GM18519 (cell line): ENCODE results near the gene GARIN1A.
"Not testable (repeated sequence)": the region's sequence is repeated elsewhere in the genome, so short reads cannot be mapped to it uniquely, and the experiment has no call there.

Source experiments
- ATAC-seq: cut with Tn5 transposase; IDR thresholded peaks from one replicate; pipeline ENCODE4 v1.9.1; 2021; ENCODE audit warnings: mild to moderate bottlenecking, moderate library complexity; ENCODE audit not compliant: unreplicated experiment, low FRiP score

The GARIN1A gene

DNA sequence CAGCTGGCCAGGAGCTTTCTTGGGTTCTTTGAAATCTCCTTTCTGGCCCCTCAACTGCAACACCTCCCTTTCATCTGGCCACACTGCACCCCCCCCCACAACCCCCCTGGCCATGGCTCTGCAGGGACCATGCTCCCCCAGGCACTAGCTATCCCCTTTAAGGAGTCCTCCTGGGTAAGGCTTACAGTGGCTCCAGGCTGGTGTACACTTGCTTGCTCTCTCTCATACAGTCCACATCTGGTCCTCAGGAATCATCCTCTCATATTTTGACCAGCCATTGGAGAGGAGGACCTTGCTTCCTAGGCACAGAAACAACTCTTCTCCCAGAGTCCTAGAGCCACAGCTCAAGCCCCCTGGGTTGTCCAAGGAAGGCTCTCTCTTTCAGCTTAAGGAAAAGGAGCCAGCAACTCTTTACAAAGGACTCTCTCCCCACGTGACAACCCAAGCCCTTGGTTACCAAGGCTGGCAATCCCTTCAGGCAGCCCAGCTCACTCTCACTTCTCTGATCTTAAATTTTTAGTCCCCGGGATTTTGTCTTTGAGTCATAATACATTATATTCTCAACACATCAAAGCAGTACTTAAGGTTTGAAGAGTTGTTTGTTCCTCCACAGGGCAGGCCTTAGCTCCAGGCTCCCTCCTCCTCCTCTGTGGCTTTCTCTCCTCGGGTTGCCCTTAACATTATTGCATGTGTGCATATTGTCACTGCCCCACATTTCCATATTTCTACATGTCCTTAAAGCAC is 9.9 kb downstream of the GARIN1A start:
- ATAC-seq, result no peak

DNA sequence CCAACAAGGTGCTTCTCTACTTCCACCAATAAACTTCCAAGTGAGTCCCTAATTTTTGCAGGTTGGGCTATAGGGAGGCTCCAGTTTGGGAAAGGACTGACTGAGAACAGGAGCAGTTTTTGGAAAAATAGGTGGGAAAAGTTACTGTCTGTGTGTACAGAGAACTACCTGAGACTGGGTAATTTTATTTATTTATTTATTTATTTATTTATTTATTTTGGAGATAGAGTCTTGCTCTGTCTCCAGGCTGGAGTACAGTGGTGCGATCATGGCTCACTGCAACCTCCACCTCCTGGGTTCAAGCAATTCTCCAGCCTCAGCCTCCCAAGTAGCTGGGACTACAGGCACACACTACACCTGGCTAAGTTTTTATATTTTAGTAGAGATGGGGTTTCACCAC is 11.2 kb downstream of the GARIN1A start:
- not testable (repeated sequence) for ATAC-seq

DNA sequence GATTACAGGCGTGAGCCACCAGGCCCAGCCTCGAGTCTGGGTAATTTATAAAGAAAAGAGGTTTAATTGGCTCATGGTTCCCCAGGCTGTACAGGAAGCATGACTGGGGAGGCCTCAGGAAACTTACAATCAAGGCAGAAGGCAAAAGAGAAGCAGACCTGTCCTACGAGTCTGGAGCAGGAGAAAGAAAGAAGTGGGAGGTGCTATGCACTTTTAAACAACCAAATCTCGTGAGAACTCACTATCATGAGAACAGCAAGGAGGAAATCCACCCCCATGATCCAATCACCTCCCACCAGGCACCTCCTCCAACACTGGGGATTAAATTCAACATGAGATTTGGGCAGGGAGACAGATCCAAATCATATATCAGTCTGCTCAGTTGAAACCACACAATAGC is 11.6 kb downstream of the GARIN1A start:
- ATAC-seq, result not testable (repeated sequence)

DNA sequence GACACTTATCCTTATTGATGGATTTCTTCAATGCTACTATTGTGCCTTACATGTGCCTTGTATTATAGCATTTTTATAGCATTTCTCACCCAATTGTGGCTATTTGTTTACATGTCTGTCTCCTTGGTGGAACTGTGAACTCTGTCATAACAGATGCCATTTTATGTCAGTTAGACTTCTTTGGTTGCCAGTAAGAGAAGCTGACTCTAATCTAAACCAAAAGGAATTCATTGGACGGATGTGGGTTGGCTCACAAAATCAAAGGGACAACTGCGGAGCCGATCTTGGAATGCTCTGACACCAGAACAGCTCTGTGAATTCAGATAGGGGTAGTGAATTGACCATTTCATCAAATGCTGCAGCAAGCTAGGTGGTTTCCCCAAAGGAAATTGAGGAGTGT is 15.0 kb downstream of the GARIN1A start:
- ATAC-seq, result no peak

DNA sequence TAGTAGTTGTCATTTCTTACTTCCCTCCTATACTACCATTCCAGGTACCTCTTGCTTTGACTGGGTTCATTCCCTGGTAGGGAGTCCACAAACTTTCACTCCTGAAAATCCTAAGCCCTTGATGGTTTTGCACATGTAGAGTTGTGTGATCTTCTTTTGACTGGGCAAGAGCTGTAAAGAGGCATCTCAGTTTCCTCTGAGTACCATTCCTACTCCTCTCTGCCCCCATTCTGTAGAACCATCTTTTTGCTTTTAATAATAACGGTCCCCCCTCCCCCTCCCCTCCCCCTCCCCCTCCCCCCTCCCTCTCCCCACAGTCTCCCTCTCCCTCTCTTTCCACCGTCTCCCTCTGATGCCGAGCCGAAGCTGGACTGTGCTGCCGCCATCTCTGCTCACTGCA is 16.4 kb downstream of the GARIN1A start:
- ATAC-seq, result no peak

DNA sequence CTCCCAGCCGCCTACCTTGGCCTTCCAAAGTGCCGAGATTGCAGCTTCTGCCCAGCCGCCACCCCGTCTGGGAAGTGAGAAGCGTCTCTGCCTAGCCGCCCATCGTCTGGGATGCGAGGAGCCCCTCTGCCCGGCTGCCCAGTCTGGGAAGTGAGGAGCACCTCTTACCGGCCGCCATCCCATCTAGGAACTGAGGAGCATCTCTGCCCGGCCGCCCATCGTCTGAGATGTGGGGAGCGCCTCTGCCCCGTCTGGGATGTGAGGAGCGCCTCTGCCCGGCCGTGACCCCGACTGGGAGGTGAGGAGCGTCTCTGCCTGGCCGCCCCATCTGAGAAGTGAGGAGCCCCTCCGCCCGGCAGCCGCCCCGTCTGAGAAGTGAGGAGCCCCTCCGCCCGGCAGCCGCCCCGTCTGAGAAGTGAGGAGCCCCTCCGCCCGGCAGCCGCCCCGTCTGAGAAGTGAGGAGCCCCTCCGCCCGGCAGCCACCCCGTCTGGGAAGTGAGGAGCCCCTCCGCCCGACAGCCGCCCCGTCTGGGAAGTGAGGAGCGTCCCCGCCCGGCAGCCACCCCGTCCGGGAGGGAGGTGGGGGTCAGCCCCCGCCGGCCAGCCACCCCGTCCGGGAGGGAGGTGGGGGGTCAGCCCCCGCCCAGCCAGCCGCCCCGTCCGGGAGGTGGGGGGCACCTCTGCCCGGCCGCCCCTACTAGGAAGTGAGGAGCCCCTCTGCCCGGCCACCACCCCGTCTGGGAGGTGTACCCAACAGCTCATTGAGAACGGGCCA is 17.3 kb downstream of the GARIN1A start:
- ATAC-seq, result not testable (repeated sequence)

DNA sequence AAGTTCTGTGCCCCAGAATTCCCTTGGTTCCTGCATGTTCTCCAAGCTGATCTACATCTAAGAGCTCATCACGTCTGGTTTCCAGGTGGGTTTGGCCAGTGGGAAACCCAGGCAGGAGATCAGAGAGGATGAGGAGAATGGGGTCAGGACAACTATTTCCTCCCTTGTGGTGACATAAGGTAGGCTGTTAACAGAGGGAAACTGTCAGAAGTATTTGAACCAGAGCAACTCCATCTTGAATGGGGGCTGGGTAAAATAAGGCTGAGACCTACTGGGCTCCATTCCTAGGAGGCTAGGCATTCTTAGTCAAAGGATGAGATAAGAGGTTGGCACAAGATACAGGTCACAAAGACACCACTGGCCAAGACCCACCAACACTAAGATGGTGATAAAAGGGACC is 19.1 kb downstream of the GARIN1A start:
- no peak for ATAC-seq

DNA sequence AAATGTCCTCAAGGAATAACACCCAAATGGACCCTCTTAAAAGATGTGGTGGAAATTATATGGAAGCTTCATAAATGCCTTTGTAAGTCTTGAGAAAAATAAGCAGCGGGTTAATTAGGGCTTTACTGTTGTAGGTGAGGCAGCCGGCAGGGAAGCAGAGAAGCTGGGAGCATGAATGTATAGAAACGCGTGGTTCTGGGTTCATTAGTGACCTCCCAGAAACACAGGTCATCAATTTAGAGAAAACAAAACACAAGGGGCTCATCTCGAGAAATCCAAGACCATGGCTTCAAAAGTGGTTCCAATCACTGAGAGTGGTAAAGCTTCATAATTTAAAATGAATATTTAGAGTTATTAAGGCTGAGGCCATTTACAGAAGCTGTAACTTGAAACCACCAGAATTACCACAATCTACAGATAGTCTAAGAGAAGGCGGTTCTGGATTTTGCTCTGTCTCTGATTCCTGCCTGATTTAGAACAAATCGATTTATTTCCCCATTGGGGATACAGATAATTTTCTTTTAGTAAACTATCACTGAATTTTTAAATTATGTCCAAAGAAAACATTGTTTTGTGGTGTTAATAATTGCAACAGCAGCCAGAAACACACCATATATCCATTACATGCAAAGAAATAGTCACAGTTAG is 20.7 kb downstream of the GARIN1A start:
- no peak for ATAC-seq

DNA sequence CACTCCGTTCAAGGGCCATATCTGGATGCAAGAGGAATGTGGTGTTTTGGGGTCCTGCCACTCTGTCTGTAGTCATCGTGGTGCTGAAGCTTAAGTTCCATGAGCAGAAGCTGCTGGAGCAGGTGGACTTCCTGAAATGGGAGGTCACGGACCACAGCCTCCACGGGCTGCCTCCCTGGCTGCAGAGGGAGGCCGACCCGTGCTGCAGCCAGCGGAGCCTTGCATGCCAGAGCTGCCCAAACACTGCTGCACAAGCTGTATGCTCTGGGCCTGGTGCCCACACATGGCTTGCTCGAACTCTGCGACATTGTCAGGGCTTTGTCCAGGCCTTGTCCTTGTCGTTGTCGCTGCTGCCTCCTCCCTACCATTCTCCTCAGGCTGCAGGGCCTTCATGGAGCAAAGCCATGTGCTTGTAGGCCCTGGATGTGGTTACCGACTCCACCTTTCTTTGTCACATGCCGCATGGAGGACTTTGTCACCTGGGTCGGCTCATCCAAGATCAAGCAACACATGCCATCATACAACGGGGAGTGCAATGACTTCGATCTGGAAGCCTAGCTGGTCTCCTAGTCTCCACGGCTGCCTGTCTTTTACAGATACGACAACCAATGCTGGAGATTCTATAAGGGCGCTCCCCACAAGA is 21.4 kb downstream of the GARIN1A start:
- no peak for ATAC-seq

DNA sequence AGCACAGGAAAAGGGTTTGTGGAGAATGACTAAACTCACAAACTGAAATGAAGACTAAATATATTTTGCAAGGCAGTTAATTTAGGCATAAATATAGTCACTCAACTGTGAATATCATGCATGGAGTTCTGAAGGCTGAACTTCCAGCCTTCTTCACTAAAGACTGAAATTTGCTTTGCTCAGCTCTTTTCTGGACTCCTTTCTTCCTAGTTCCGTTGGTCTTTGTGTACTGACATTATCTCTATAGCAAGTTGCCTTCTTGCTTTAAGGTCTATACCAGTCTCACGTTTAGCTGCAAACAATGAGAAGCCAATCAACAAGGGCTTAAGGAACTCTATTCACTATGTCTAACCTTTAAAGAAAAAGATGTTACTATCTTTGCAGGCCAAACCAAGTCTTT is 22.6 kb downstream of the GARIN1A start:
- no peak for ATAC-seq

DNA sequence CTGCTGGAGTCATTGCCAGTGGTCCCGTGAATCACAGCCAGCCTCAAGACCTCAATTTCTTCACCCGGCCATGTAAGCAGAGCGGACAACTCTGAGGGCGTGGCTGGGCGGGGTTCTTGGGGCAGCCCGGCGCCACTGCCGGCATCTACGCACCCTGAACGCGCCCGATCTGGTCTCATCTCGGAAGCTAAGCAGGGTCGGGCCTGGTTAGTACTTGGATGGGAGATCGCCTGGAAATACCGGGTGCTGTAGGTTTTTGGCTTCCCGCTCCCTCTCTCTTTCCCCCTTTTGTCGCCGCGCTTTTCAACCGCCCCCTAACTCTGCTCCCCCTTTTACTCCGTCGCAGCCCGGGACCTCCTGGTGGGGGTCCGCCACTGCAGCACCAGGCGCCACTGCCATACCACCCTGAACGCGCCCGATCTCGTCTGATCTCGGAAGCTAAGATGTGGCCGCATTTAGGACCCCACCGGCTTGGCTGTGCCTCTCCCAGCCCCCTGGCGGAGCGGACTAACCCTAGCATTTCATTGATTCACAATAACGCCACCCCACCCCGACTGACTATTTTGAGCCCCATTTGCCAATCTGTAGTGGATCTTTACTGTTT is 25.3 kb downstream of the GARIN1A start:
- ATAC-seq, result no peak

DNA sequence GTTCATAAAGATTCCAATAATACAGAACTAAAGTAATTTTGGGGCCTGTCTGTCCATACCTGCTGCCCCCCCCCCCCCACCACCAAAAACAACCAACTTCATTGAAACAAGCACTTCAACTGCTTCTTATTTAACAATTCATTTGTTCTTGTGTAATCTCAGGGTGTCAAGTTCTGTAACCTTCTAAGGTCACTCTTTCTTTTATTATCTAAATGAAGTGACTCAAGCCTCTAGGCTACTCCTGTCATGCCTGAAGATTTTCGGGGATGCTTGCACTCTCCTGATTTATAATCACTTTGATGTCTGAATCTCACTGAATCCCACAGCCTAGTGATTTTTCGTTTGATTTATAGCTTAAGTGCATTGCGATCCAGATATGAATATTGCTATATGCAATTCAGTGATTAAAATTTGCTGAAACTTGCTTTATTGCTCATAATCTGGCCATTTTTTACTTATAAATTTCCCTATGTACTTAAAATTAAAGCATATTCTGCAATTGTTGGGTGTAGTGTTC is 27.2 kb downstream of the GARIN1A start:
- ATAC-seq, result no peak

DNA sequence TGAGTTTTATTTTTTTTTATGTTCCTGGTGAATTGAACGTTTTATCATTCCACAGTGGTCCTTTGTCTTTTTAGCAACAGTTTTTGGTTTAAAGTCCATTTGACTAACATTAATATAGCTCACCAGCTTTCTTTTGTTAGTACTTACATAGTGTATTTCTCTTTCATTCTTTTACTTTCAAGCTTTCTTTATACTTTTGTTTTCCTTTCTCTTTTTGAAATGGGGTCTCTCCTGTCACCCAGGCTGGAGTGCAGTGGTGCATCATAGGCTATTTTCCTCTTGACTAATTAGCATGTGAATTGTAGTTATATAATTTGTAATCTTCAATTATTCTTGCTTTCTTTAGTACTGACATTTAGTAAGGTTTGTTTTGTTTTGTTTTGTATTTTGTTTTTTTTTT is 27.8 kb downstream of the GARIN1A start:
- no peak for ATAC-seq

DNA sequence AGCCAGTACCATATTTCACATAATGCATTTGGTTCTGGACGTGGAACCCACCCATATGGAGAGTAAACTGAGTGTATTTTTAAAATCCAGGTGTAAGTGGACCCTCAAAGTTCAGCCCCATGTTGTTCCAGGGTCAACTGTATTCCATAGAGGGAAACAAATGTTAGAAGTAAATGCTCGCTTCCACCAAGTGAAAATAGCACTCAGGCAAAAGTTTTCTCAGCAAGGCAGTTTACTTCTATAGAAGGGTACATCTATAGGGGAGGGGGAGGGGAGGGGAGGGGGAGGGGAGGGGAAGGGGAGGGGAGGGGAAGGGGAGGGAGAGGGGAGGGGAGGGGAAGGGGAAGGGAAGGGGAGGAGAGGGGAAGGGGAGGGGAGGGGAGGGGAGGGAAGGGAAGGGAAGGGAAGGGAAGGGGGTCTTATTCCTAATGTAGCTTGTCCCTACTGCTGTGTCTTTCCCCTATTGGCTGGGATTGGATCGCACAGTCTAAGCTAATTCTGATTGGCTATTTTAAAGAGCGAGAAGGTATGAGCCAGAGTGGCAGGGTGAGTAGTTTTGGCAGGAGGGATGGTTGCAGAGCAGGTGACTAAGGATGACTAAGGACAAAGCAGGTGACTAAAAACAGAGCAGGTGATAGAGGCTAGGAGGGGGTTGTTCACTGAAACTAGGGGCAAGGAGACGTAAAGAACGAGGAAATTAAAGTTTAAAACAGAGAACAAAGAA is 29.1 kb downstream of the GARIN1A start:
- ATAC-seq, result no peak

DNA sequence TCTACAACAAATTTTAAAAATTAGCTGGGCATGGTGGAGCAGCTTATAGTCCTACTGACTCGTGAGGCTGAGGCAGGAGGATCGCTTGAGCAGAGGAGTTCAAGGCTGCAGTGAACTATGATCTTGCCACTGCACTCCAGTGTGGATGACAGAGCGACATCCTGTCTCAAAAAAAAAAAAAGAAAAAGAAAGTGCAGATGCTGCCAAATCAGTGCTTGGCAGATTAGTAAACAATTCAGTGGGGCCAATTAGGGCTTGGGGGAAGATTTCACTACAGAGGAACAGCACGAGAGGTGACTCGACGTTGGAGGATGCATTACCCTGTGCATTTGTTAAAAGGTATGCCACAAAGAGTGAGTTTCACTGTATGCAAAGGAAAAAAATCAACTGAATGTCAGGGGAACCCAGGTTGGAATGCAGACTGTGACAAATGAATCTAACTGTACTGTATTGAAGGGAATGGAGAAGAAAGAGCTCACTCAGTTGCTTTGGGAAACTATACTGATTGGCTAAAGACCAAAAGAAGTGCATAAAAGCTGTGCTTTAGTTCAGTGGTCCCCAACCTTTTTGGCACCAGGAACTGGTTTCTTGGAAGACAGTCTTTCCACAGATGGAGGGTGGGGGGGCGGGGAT is 31.6 kb downstream of the GARIN1A start:
- ATAC-seq, result no peak

DNA sequence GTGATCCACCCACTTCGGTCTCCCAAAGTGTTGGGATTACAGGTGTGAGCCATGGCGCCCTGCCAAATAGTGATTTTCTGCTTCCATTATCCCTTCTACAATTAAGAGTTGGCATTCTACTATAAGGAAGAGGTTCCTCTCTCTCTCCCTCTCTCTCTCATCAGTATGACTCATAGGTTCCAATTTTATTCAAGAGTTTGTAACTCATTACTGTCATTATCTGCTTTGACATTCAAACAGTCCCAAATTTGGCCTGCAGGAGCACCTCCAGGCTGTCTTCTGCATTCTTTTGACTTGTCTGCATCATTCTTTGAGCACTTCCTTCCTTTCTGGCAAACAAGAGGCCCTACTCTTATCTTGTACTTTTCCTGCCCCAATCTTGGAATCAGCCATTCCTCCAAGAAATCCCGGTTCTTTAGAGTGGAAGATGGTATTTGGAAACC is 33.8 kb downstream of the GARIN1A start:
- ATAC-seq, result no peak

DNA sequence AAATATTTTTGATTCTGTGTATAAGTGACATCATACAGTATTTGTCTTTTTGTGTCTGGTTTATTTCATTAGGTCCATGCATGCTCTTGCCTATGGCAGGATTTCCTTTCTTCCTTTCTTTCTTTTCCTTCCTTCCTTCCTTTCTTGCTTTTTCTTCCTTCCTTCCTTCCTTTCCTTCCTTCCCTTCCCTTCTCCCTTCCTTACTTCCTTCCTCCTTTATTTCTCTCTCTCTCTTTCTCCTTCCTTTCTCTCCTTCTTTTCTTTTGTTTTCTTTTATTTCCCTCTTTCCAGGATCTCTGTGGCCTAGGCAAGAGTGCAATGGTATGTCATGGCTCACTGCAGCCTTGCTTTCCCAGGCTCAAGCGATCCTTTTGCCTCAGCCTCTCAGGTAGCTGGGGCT is 35.7 kb downstream of the GARIN1A start:
- no peak for ATAC-seq

DNA sequence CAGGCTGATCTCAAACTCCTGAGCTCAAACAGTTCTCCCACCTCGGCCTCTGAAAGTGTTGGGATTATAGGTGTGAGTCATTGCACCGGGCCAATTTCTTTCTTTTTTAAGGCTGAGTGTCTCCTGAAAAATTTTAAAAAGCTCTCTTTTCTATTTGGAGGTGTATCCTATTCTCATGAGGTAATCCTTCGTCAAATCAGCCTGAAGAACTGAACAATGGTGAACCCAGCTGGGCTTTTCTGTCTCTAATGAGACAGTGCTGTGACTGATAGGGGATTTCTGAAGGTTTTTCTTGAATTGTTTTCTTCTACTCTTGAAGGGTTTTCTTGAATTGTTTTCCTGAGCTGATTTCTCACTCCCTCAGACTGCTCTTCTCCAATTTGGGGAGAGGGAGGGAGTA is 36.1 kb downstream of the GARIN1A start:
- ATAC-seq, result no peak

DNA sequence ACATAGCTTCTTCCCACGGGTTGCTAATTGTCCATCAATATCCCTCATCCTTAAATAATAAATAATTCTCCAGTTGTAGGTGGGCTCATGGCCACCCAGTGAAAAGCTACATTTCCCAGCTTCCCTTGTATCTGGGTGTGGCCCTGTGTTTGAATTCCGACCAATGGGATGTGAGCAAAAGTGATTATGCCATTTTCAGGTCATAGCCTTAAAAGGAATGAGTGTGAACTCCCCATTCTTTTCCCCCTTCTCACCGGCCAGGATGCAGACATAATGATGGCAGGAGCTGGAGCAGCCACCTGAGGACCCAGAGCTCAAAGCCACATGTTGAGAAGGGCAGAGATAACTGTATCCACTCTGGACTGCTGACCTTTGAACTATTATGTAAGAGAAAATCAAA is 36.7 kb downstream of the GARIN1A start:
- no peak for ATAC-seq
